ENCODE results near the gene PSMC3.

PSMC3 gene

GRCh38 chr11:47431356-47432083, 5.3 kb upstream of the PSMC3 start:
- no peaks in the 10 kb centered on the region for H3F3A ChIP-seq (ENCODE audit: control insufficient read depth, insufficient read depth)
- peaks cover 10% of the 10 kb centered on the region for H3K4me1 ChIP-seq (ENCODE audit: control insufficient read depth, low read length)
- H3K9me3 ChIP-seq (ENCODE audit: control insufficient read depth, insufficient read depth, low read length): no peaks in the 10 kb centered on the region
- no peak overlapping the region for H3K4me3 ChIP-seq (ENCODE audit: low read length)
- no peak overlapping the region for H3K27ac ChIP-seq (ENCODE audit: low read depth, low read length)
- H3K79me2 ChIP-seq (ENCODE audit: control insufficient read depth, low read length): no peaks in the 10 kb centered on the region
- H3K9me2 ChIP-seq (replicated peaks; ENCODE audit: control insufficient read depth, low read length): no peaks in the 10 kb centered on the region
- H3K4me2 ChIP-seq (ENCODE audit: low read length): no peak overlapping the region
- no peak for TF ChIP-seq EZH2phosphoT487 (IDR thresholded peaks at IDR 0.05; ENCODE audit: borderline replicate concordance, low read length)
- no peak for TF ChIP-seq CTCF (IDR thresholded peaks at IDR 0.05; ENCODE audit: low read depth, low read length, poor library complexity, severe bottlenecking)
- no peaks in the 10 kb centered on the region for H4K20me1 ChIP-seq (ENCODE audit: control insufficient read depth, insufficient read depth, low read depth, low read length)
- no peaks in the 10 kb centered on the region for H3K36me3 ChIP-seq (ENCODE audit: control insufficient read depth, low read length)
- H3K27me3 ChIP-seq (ENCODE audit: control insufficient read depth, low read length): no peaks in the 10 kb centered on the region

GRCh38 chr11:47430524-47430923, 4.3 kb upstream of the PSMC3 start:
- H3K4me1 ChIP-seq (ENCODE audit: control insufficient read depth, low read length): peaks cover 10% of the 10 kb centered on the region
- H3K4me2 ChIP-seq (ENCODE audit: low read length): no peak overlapping the region
- no peaks in the 10 kb centered on the region for H4K20me1 ChIP-seq (ENCODE audit: control insufficient read depth, insufficient read depth, low read depth, low read length)
- peaks cover 7% of the 10 kb centered on the region for H3K79me2 ChIP-seq (ENCODE audit: control insufficient read depth, low read length)
- H3F3A ChIP-seq (ENCODE audit: control insufficient read depth, insufficient read depth): no peaks in the 10 kb centered on the region
- peaks cover 2% of the 10 kb centered on the region for H3K36me3 ChIP-seq (ENCODE audit: control insufficient read depth, low read length)
- H3K9me3 ChIP-seq (ENCODE audit: control insufficient read depth, insufficient read depth, low read length): no peaks in the 10 kb centered on the region
- no peak overlapping the region for H3K4me3 ChIP-seq (ENCODE audit: low read length)
- H3K27ac ChIP-seq (ENCODE audit: low read depth, low read length): no peak overlapping the region
- no peak for TF ChIP-seq CTCF (IDR thresholded peaks at IDR 0.05; ENCODE audit: low read depth, low read length, poor library complexity, severe bottlenecking)
- no peaks in the 10 kb centered on the region for H3K27me3 ChIP-seq (ENCODE audit: control insufficient read depth, low read length)
- H3K9me2 ChIP-seq (replicated peaks; ENCODE audit: control insufficient read depth, low read length): no peaks in the 10 kb centered on the region

- Histone ChIP-seq H3K4me2 (ENCODE audit: low read length) (peak overlapping the region; percentile 81), H3K27ac (ENCODE audit: low read depth, low read length) (0 out of 2 replicates have a peak overlapping the region, but pooled peaks have one; percentile 62), H3K4me1 (ENCODE audit: control insufficient read depth, low read length) (peaks cover 21% of the 10 kb centered on the region), H3K9me2 (replicated peaks; ENCODE audit: control insufficient read depth, low read length) (no peaks in the 10 kb centered on the region), H3K9me3 (ENCODE audit: control insufficient read depth, insufficient read depth, low read length) (no peaks in the 10 kb centered on the region), H3K27me3 (ENCODE audit: control insufficient read depth, low read length) (no peaks in the 10 kb centered on the region), H3K4me3 (ENCODE audit: low read length) (peak overlapping the region; percentile 85), H3K36me3 (ENCODE audit: control insufficient read depth, low read length) (peaks cover 45% of the 10 kb centered on the region), H3K79me2 (ENCODE audit: control insufficient read depth, low read length) (peaks cover 25% of the 10 kb centered on the region), H4K20me1 (ENCODE audit: control insufficient read depth, insufficient read depth, low read depth, low read length) (no peaks in the 10 kb centered on the region), H3F3A (ENCODE audit: control insufficient read depth, insufficient read depth) (no peaks in the 10 kb centered on the region)
- TF ChIP-seq CTCF (IDR thresholded peaks at IDR 0.05; ENCODE audit: low read depth, low read length, poor library complexity, severe bottlenecking) (no peak), EZH2phosphoT487 (IDR thresholded peaks at IDR 0.05; ENCODE audit: borderline replicate concordance, low read length) (no peak)
These were observed 628 bp downstream of the PSMC3 start for GRCh38 chr11:47425611-47426010.
